Smooth muscle cell (in vitro differentiated cells): ENCODE data around the gene WAPL. TPM values are rescaled to one million over a fixed set of nuclear protein-coding genes. Genes with fewer than 3 reads are reported as not detected.
"Not testable (repeated sequence)": the region's sequence is repeated elsewhere in the genome, so short reads cannot be mapped to it uniquely, and the experiment has no call there.

ENCODE experiments used
- DNase-seq: peaks from one replicate; lab custom pipeline; 2025; ENCODE audit not compliant: unreplicated experiment; lab: John Stamatoyannopoulos, UW
- H2AFZ ChIP-seq: fragments of 200-600 bp; sonication (generic); 2 replicates; pipeline ENCODE4 v1.6.0; 2016; ENCODE audit warnings: antibody characterized with exemption, low read depth, mild to moderate bottlenecking
- H3F3A ChIP-seq: fragments of 200-600 bp; sonication (generic); 2 replicates; pipeline ENCODE4 v1.6.0; 2017; ENCODE audit warnings: antibody characterized with exemption, low read depth
- H3K27ac ChIP-seq: fragments of 200-600 bp; sonication (generic); 2 replicates; pipeline ENCODE4 v1.5.1; 2016; ENCODE audit warnings: low read depth, mild to moderate bottlenecking
- H3K27me3 ChIP-seq: fragments of 200-600 bp; sonication (generic); 2 replicates; pipeline ENCODE4 v1.6.1; 2016; ENCODE audit warnings: low read depth, mild to moderate bottlenecking
- H3K36me3 ChIP-seq: fragments of 200-600 bp; sonication (generic); 2 replicates; pipeline ENCODE4 v1.5.1; 2016; ENCODE audit warnings: low read depth
- H3K4me1 ChIP-seq: fragments of 200-600 bp; sonication (generic); 2 replicates; pipeline ENCODE4 v1.5.1; 2016; ENCODE audit warnings: low read depth
- H3K4me2 ChIP-seq: fragments of 200-600 bp; sonication (generic); 2 replicates; pipeline ENCODE4 v1.6.0; 2016; ENCODE audit warnings: mild to moderate bottlenecking
- H3K4me3 ChIP-seq: fragments of 200-600 bp; sonication (generic); 2 replicates; pipeline ENCODE4 v1.5.1; 2016; ENCODE audit warnings: mild to moderate bottlenecking
- H3K79me2 ChIP-seq: fragments of 200-600 bp; sonication (generic); 2 replicates; pipeline ENCODE4 v1.6.0; 2016; ENCODE audit warnings: low read depth, mild to moderate bottlenecking
- H3K9ac ChIP-seq: fragments of 200-600 bp; sonication (generic); 2 replicates; pipeline ENCODE4 v1.6.0; 2016; ENCODE audit warnings: low read depth
- H3K9me3 ChIP-seq: fragments of 200-600 bp; sonication (generic); replicated peaks from 2 replicates; pipeline ENCODE4 v1.5.1; 2016; ENCODE audit warnings: low read depth
- H4K20me1 ChIP-seq: fragments of 200-600 bp; sonication (generic); 2 replicates; pipeline ENCODE4 v1.6.0; 2016; ENCODE audit warnings: low read depth
- WGBS: methylation state at CpG from one replicate; pipeline ENCODE4 v1.1.7; 2016; ENCODE audit warnings: low lambda C conversion rate; 5-methylcytosine and 5-hydroxymethylcytosine counted together
- polyA plus RNA-seq: library from polyadenylated mRNA; unstranded; fragments of >200 nt; fragmentation: Nextera tagmentation; extraction: Ambion mirVana; gene quantifications from 2 replicates; pipeline ENCODE4 v1.2.1, GENCODE V29; 2016
- total RNA-seq: library from RNA; depleted of rRNA; stranded (reverse); fragments of >200 nt; gene quantifications from 2 replicates; pipeline ENCODE4 v1.2.3, GENCODE V29; 2014
- TF ChIP-seq, protein P1 (sequence below): fragments of 200-600 bp; sonication (generic); IDR thresholded peaks from 2 replicates; pipeline ENCODE4 v1.5.1; 2017; ENCODE audit warnings: borderline replicate concordance, mild to moderate bottlenecking, antibody characterized with exemption; ENCODE audit not compliant: insufficient read depth, poor library complexity, severe bottlenecking

The WAPL gene, protein sequence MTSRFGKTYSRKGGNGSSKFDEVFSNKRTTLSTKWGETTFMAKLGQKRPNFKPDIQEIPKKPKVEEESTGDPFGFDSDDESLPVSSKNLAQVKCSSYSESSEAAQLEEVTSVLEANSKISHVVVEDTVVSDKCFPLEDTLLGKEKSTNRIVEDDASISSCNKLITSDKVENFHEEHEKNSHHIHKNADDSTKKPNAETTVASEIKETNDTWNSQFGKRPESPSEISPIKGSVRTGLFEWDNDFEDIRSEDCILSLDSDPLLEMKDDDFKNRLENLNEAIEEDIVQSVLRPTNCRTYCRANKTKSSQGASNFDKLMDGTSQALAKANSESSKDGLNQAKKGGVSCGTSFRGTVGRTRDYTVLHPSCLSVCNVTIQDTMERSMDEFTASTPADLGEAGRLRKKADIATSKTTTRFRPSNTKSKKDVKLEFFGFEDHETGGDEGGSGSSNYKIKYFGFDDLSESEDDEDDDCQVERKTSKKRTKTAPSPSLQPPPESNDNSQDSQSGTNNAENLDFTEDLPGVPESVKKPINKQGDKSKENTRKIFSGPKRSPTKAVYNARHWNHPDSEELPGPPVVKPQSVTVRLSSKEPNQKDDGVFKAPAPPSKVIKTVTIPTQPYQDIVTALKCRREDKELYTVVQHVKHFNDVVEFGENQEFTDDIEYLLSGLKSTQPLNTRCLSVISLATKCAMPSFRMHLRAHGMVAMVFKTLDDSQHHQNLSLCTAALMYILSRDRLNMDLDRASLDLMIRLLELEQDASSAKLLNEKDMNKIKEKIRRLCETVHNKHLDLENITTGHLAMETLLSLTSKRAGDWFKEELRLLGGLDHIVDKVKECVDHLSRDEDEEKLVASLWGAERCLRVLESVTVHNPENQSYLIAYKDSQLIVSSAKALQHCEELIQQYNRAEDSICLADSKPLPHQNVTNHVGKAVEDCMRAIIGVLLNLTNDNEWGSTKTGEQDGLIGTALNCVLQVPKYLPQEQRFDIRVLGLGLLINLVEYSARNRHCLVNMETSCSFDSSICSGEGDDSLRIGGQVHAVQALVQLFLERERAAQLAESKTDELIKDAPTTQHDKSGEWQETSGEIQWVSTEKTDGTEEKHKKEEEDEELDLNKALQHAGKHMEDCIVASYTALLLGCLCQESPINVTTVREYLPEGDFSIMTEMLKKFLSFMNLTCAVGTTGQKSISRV (N-terminal part only)
- total RNA-seq: 30.5 and 46.3 TPM in 2 replicates
- polyA plus RNA-seq: 14.0 and 16.6 TPM in 2 replicates

DNA sequence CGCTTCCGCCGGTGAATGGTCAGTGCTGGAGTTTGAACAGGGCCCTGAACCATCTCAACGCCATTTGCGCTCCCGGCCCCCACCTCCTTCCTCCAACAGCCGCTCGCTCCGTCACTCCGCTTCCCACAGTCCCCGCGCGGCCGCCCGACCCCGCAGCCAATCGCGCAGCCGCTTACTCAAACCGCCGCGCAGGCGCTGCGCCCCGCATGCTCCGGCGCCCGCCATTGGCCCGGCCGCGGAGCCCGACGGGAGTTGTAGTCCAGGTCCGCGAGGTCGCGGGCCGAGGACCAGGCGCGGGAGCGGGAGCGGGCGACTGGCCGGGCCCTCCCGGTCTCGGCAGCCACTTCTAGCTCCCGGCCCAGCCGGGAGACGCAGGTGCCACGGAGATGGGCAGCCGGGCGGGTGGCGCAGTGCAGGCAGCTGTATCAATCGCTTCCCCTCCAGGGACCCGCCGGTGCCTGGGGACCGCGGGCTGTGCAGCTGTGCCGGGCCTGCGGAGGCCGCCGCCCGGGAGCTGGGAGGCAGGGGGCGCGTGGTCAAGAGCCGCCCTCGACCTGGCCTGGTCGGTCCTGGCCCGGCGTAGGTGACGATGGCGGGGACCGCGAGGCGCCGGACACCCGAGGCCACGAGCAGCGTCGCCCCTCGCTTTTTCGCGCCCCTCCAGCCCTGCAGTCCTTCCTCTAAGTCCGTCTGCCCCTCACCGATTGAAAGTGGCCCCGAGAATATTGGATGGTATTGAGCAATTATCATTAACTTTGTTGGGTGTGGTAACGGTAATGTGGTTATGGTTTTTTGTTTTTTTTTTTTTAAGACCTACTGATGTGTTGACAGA lies at the start of gene WAPL:
Gene WAPL (minus strand): TSS at position 115 of the 832 bp plus-strand sequence. CDS start 3,723 bp downstream, outside the sequence.
- H3K27ac ChIP-seq: peak within 1 kb of the TSS; percentile 90
- H3K9me3 ChIP-seq: no peaks in the 10 kb centered on the region
- H3K4me3 ChIP-seq: peak within 1 kb of the TSS; percentile 93
- H3K36me3 ChIP-seq: no peaks in the 10 kb centered on the region
- peak within 1 kb of the TSS; percentile 94 for H3K9ac ChIP-seq
- DNase-seq: peak; percentile 80
- H4K20me1 ChIP-seq: peaks cover 40% of the 10 kb centered on the region
- WGBS: under 1% methylated on average over 67 of the region's 87 CpGs
- H2AFZ ChIP-seq: peak within 1 kb of the TSS; percentile 96
- H3K4me1 ChIP-seq: peaks cover 28% of the 10 kb centered on the region
- peak within 1 kb of the TSS; percentile 100 for H3K4me2 ChIP-seq
- H3K27me3 ChIP-seq: no peaks in the 10 kb centered on the region
- peaks cover 63% of the 10 kb centered on the region for H3K79me2 ChIP-seq
- H3F3A ChIP-seq: no peaks in the 10 kb centered on the region
- TF ChIP-seq, protein P1, sequence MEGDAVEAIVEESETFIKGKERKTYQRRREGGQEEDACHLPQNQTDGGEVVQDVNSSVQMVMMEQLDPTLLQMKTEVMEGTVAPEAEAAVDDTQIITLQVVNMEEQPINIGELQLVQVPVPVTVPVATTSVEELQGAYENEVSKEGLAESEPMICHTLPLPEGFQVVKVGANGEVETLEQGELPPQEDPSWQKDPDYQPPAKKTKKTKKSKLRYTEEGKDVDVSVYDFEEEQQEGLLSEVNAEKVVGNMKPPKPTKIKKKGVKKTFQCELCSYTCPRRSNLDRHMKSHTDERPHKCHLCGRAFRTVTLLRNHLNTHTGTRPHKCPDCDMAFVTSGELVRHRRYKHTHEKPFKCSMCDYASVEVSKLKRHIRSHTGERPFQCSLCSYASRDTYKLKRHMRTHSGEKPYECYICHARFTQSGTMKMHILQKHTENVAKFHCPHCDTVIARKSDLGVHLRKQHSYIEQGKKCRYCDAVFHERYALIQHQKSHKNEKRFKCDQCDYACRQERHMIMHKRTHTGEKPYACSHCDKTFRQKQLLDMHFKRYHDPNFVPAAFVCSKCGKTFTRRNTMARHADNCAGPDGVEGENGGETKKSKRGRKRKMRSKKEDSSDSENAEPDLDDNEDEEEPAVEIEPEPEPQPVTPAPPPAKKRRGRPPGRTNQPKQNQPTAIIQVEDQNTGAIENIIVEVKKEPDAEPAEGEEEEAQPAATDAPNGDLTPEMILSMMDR: peak; percentile 15

DNA sequence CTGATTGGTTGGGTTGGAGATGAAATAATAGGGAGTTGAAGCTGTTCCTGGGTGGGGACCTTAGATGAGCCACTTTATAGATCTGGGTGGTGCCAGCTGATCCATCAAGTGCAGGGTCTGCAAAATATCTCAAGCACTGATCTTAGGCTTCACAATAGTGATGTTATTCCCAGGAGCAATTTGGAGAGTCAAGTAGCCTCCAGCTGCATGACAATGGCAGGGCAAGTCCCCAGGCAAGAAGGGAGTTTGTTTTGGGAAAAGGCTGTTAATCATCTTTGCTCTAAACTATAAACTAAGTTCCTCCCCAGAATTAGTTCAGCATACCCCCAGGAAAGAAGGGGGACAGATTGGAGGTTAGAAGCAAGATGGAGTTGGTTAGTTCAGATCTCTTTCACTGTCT lies 47.7 kb upstream of the WAPL start:
- no peaks in the 10 kb centered on the region for H3K36me3 ChIP-seq

DNA sequence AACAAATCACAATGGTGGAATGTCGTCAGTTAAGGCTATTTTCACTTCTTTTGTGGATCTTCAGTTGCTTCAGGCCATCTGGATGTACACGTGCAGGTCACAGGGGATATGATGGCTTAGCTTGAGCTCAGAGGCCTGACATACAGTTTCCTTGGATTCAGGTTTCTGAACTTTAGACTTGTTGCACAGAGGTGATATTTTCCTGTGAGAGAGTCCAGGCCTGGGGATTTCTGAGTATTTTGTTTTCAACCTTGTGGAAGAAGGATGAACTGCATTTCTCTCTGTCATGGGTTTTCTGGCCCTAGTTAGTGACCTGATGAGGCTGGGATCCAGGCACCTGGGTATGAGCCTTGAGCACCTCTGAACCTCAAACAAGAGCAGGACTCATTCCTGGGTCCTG lies 44.9 kb upstream of the WAPL start:
- WGBS: 83% methylated on average over 2 of the region's 2 CpGs
- H3K27me3 ChIP-seq, H2AFZ ChIP-seq, H3K4me1 ChIP-seq, DNase-seq, H3K79me2 ChIP-seq, H3K4me3 ChIP-seq, H3K36me3 ChIP-seq, H3K27ac ChIP-seq, H3K4me2 ChIP-seq, H4K20me1 ChIP-seq, H3K9ac ChIP-seq, H3K9me3 ChIP-seq, H3F3A ChIP-seq: not testable (repeated sequence)

More for the DNA sequence above, 47.7 kb upstream of the WAPL start:
- TF ChIP-seq, protein P1: no peak
- Histone ChIP-seq H4K20me1 (no peaks in the 10 kb centered on the region), H3K9ac (no peak overlapping the region), H3K4me2 (no peak overlapping the region), H3F3A (no peaks in the 10 kb centered on the region), H2AFZ (no peak overlapping the region), H3K4me1 (no peaks in the 10 kb centered on the region), H3K4me3 (no peak overlapping the region), H3K27ac (no peak overlapping the region), H3K27me3 (no peaks in the 10 kb centered on the region), H3K9me3 (no peaks in the 10 kb centered on the region), H3K79me2 (no peaks in the 10 kb centered on the region)
- no peak for DNase-seq

DNA sequence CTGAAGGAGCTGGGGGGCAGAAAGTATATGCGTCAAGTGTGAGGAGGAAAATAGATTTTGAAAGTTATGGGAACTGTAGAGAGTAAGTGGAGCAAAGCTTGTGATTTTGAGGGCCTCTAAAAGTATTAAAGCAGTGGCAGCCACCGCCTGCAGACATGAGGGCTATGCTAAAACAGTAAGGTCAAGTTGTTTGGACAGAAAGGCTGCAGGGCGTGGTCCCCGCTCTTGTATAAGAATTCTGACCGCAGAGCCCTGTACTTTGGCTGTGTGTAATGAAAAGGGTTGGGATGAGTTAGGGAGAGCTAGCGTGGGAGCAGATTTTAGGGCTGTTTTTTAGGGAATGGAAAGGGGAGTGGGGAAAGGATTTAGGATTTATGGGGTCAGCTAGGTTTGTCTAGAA lies 41.7 kb upstream of the WAPL start:
- not testable (repeated sequence) for H3K36me3 ChIP-seq, H3K4me3 ChIP-seq, H3K27me3 ChIP-seq, H3F3A ChIP-seq, H3K79me2 ChIP-seq, H3K27ac ChIP-seq, H3K4me2 ChIP-seq, H3K4me1 ChIP-seq, H3K9ac ChIP-seq, DNase-seq, H3K9me3 ChIP-seq, H4K20me1 ChIP-seq, H2AFZ ChIP-seq
- WGBS: 77% methylated on average over 6 of the region's 6 CpGs

DNA sequence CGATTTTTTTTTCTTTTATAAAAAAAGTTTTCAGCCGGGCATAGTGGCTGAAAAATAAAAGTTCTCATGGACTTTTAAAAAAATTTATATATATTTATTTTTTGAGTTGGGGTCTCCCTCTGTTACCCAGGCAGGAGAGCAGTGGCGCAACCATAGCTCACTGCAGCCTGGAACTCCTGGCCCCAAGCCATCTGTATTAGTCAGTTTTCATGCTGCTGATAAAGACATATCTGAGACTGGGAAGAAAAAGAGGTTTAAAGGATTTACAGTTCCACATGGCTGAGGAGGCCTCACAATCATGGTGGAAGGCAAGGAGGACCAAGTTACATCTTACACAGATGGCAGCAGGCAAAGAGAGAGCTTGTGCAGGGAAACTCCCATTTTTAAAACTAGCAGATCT lies 37.1 kb upstream of the WAPL start:
- 89% methylated on average over 3 of the region's 3 CpGs for WGBS
- not testable (repeated sequence) for H3K9me3 ChIP-seq, H3K27me3 ChIP-seq, H3K27ac ChIP-seq, H3F3A ChIP-seq, H3K36me3 ChIP-seq, H4K20me1 ChIP-seq, H2AFZ ChIP-seq, H3K4me1 ChIP-seq, DNase-seq, H3K4me3 ChIP-seq, H3K79me2 ChIP-seq, H3K9ac ChIP-seq, H3K4me2 ChIP-seq
